Central memory CD8-positive, alpha-beta T cell (primary cell): ENCODE data around the gene KCTD21.

Experiments used
- ATAC-seq: fragments of 150-1000 bp; cut with Tn5 transposase; replicated peaks from 2 replicates; pipeline ENCODE4 v1.10.0; 2022; ENCODE audit warnings: mild to moderate bottlenecking, moderate FRiP score, moderate number of reproducible peaks; ENCODE audit not compliant: poor library complexity, severe bottlenecking; ENCODE audit errors: extremely low read depth
- DNase-seq, 2 donors: peaks; one replicate each; pipeline ENCODE4 v3.0.0; 2021; ENCODE audit warnings: low spot score in 2 of 2
- H3K27ac Mint-ChIP-seq: one replicate; pipeline ENCODE4 v1.8.0; 2022; ENCODE audit warnings: low read depth, mild to moderate bottlenecking, moderate library complexity, mixed read lengths
- H3K27me3 Mint-ChIP-seq: one replicate; pipeline ENCODE4 v1.8.0; 2022; ENCODE audit warnings: mixed read lengths
- H3K36me3 Mint-ChIP-seq: one replicate; pipeline ENCODE4 v1.8.0; 2022; ENCODE audit warnings: mild to moderate bottlenecking, moderate library complexity, mixed read lengths; ENCODE audit not compliant: insufficient read depth
- H3K4me1 Mint-ChIP-seq: one replicate; pipeline ENCODE4 v1.8.0; 2022; ENCODE audit warnings: mixed read lengths
- H3K4me3 Mint-ChIP-seq: one replicate; pipeline ENCODE4 v1.8.0; 2022; ENCODE audit warnings: mild to moderate bottlenecking, moderate library complexity, mixed read lengths
- H3K9me3 Mint-ChIP-seq: one replicate; pipeline ENCODE4 v1.8.0; 2022; ENCODE audit warnings: mixed read lengths

KCTD21 gene

DNA sequence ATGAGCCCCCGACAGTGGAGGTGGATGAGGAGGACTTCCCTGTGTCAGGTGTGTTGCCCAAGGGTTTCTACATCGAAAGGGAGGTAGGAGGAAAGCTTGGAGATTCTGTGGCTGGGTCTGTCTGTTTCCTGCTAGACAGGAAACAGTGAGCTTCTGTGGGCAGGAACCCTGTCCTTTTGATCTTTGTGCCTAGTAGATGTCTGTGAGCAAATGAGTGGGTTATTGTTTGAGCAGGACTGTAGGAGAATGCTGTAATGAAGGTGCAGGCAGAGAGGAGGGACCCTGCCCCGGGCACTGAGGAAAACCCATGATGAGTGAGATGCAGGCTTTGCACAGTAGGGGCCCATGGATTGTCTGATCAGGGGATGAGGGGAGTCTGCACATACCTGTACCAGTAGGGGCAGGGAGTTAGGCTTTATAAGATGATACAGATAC lies 14.3 kb upstream of the KCTD21 start:
- peak overlapping the region; percentile 76 for H3K4me3 Mint-ChIP-seq
- H3K27me3 Mint-ChIP-seq, result no peaks in the 10 kb centered on the region
- H3K9me3 Mint-ChIP-seq, result no peaks in the 10 kb centered on the region
- ATAC-seq, result peak; percentile 92
- peak overlapping the region; percentile 98 for H3K27ac Mint-ChIP-seq
- peak; percentile 40 to 68 for DNase-seq
- peaks cover 16% of the 10 kb centered on the region for H3K36me3 Mint-ChIP-seq
- peaks cover 35% of the 10 kb centered on the region for H3K4me1 Mint-ChIP-seq

DNA sequence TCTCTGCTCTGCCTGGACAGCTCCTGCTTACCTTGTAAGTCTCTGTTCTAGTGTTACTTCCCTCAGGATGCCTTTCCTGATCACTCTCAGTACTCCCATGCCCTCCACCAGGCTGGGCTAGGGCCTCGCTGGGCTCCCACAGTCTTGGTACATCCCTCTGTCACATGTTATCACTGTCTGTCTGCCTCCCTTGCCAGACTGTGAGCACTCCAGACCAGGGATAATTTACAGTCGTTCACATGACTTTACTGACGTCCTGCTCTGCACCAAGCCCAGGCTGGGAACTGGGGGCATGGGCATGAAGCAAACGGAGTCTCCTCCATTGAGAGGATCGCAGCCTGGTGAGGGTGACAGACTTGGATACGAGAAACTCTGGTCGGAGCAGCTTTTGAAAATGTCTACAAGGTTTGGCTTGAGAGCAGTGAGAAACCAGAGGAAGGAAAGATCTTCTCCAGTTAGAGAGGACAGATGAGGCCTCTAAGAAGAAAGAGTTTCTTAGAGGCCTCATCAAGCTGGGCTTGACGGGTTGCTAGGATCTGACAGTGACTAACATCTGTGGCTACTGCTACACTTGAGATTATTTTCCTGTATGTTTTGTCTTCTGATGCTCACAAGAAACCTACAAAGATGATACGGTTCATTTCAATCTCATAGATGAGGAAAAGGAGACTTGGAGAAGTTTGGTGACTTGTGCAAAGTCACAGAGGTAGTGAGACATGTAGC lies 12.8 kb upstream of the KCTD21 start:
- Mint-ChIP-seq H3K4me1 (peaks cover 35% of the 10 kb centered on the region), H3K36me3 (peaks cover 13% of the 10 kb centered on the region), H3K27me3 (no peaks in the 10 kb centered on the region), H3K9me3 (no peaks in the 10 kb centered on the region), H3K27ac (peak overlapping the region; percentile 98), H3K4me3 (peak overlapping the region; percentile 76)
- ATAC-seq (no peak), DNase-seq (no peak)

DNA sequence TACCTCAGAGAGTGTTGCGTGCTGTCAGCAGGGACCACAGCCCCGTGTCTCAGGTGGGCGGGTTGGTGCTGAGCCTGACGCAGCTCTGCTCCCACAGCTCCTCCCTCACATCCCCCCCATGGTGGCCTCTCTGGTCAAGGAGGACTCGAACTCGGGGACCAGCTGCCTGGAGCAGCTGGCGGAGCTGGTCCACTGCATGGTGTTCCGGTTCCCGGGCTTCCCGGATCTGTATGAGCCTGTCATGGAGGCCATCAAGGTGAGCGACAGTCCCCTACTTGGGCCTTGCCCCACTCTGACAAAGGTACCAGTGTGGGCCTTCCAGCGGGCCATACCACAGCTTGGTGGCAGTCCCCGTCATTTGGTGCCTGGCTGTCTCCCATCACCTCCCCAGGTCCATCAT lies 12.1 kb upstream of the KCTD21 start:
- Mint-ChIP-seq H3K27me3 (no peaks in the 10 kb centered on the region), H3K27ac (peak overlapping the region; percentile 98), H3K4me1 (peaks cover 35% of the 10 kb centered on the region), H3K36me3 (peaks cover 11% of the 10 kb centered on the region), H3K4me3 (no peak overlapping the region), H3K9me3 (no peaks in the 10 kb centered on the region)
- ATAC-seq (no peak), DNase-seq (no peak)

DNA sequence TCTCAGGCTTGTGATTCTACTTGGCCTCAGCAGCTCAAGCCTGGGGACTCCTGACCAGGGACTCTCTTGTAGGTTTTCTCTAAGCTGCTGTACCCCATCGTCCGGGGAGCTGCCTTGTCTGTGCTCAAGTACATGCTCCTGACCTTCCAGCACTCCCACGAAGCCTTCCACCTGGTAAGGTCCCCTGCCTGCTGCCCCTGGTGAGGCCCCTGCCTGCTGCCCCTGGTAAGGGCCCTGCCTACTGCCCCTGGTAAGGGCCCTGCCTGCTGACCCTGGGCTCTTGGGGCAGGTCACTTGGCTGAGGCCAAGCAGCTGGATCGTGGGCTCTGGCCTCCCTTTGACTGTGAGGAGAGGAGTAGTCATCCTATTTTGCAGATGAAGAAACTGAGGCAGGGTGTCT lies 11.6 kb upstream of the KCTD21 start:
- no peak overlapping the region for H3K4me3 Mint-ChIP-seq
- H3K4me1 Mint-ChIP-seq, result peaks cover 35% of the 10 kb centered on the region
- H3K9me3 Mint-ChIP-seq, result no peaks in the 10 kb centered on the region
- ATAC-seq (no peak), DNase-seq (no peak)
- H3K27ac Mint-ChIP-seq, result peak overlapping the region; percentile 33
- peaks cover 11% of the 10 kb centered on the region for H3K36me3 Mint-ChIP-seq
- no peaks in the 10 kb centered on the region for H3K27me3 Mint-ChIP-seq

DNA sequence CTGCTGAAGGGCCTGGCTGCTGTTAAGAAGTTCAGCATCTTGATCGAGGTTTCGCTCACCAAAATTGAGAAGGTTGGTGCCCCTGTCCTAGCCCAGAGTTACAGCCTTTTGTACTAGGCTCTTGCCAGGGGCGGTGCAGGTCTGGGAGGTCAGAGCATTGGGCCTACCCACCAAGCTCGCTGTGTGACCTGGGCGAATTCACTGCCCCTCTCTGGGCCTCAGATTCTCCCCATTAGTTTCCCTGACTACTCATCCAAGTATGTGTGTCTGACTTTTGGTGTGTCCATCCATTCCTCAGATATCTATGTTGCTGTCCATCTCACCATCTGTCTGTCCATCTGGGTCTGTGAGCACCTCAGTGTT lies 11.2 kb upstream of the KCTD21 start:
- Mint-ChIP-seq H3K27me3 (no peaks in the 10 kb centered on the region), H3K4me3 (no peak overlapping the region), H3K36me3 (peaks cover 11% of the 10 kb centered on the region), H3K4me1 (peaks cover 36% of the 10 kb centered on the region), H3K9me3 (no peaks in the 10 kb centered on the region), H3K27ac (peak overlapping the region; percentile 33)
- ATAC-seq (no peak), DNase-seq (no peak)

DNA sequence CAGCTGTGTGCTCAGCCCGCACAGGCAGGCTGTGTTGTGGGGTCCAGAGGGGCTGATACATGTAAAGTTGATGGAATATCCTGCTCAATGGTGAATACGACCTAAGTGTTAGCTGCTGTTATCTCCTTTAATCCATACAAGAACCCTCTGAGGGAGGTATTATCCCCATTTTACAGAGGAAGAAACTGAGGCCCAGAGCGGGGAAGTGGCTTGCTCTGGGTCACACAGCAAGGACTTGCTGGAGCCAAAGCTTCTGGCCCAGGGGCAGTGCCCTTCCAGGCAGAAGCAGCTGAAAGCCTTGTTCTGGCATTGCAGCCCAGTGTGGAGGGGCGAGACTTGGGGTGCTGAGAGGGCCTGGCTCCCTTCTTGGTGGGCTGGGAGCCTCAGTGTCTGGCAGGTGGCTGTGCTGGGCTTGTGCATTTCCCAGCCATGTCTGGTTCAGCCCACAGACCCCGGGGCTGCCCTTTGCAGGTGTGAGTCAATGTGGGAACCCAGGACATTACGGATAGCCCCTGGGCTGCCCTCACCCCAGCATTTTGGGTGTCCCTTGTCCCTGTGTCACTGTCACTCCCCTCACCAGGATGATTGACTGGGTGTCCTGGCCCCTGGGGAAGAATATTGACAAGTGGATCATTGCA lies 10.7 kb upstream of the KCTD21 start:
- H3K9me3 Mint-ChIP-seq, result no peaks in the 10 kb centered on the region
- peaks cover 11% of the 10 kb centered on the region for H3K36me3 Mint-ChIP-seq
- no peak for DNase-seq
- ATAC-seq, result no peak
- H3K4me1 Mint-ChIP-seq, result peaks cover 37% of the 10 kb centered on the region
- no peaks in the 10 kb centered on the region for H3K27me3 Mint-ChIP-seq
- peak overlapping the region; percentile 33 for H3K27ac Mint-ChIP-seq
- no peak overlapping the region for H3K4me3 Mint-ChIP-seq

DNA sequence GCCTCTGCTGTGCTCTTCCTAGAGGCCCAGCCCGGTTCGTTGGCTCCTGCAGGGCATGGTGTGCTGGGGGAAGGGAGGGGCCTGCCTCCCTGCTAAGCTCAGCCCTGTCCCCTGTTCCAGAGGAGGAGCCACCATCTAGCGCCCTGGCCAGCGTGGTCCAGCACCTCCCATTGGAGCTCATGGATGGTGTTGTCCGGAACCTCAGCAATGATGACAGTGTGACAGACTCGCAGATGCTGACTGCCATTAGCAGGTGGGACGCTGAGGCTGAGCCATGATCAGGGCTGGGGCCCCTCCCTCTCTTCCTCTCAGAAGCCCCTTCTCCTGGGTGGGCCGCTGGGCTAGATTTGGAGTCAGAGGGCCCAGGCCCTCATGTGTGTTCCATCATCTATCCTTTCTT lies 9.4 kb upstream of the KCTD21 start:
- no peak overlapping the region for H3K27ac Mint-ChIP-seq
- peaks cover 36% of the 10 kb centered on the region for H3K4me1 Mint-ChIP-seq
- no peaks in the 10 kb centered on the region for H3K27me3 Mint-ChIP-seq
- H3K9me3 Mint-ChIP-seq, result no peaks in the 10 kb centered on the region
- peaks cover 7% of the 10 kb centered on the region for H3K36me3 Mint-ChIP-seq
- no peak for DNase-seq
- no peak overlapping the region for H3K4me3 Mint-ChIP-seq
- no peak for ATAC-seq

DNA sequence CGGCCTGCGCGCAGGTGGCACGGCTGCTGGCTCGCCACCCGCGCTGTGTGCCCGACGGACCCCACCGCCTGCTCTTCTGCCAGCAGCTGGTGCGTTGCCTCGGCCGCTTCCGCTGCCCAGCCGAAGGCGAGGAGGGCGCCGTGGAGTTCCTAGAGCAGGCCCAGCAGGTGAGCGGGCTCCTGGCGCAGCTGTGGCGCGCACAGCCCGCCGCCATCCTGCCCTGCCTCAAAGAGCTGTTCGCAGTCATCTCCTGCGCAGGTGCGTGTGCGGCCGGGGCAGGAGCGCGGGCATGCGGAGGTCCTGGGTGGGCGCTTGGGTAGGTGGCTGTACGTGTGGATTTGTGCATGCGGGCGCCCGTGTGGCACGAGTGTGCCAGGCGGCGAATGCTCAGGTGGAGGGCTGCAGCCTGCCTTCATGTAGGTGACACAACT lies 8.2 kb upstream of the KCTD21 start:
- DNase-seq (no peak), ATAC-seq (no peak)
- H3K27ac Mint-ChIP-seq, result no peak overlapping the region
- peaks cover 25% of the 10 kb centered on the region for H3K4me1 Mint-ChIP-seq
- H3K36me3 Mint-ChIP-seq, result no peaks in the 10 kb centered on the region
- no peaks in the 10 kb centered on the region for H3K27me3 Mint-ChIP-seq
- H3K9me3 Mint-ChIP-seq, result no peaks in the 10 kb centered on the region
- no peak overlapping the region for H3K4me3 Mint-ChIP-seq

DNA sequence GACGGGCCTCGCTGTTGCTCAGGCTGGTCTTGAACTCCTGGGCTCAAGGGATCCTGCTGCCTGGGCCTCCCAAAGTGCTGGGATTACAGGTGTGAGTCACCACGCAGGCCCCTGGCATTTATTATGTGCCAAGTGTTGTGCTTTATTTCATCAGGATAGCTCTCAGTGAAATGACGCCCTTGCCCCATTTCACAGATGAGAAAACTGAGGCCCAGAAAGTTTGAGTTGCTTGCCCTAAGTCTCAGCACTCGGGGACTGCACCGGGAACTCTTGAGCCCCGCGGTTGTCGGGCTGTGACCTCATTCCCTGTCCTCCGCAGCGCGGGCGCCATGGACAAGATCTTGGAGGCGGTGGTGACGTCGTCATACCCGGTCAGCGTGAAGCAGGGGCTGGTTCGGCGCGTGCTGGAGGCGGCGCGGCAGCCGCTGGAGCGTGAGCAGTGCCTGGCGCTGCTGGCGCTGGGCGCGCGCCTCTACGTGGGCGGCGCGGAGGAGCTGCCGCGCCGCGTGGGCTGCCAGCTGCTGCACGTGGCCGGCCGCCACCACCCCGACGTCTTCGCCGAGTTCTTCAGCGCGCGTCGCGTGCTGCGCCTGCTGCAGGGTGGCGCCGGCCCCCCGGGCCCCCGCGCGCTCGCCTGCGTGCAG lies 7.6 kb upstream of the KCTD21 start:
- no peak overlapping the region for H3K4me3 Mint-ChIP-seq
- no peaks in the 10 kb centered on the region for H3K27me3 Mint-ChIP-seq
- H3K27ac Mint-ChIP-seq, result peak overlapping the region; percentile 38
- H3K4me1 Mint-ChIP-seq, result peaks cover 22% of the 10 kb centered on the region
- DNase-seq (no peak), ATAC-seq (no peak)
- H3K36me3 Mint-ChIP-seq, result no peaks in the 10 kb centered on the region
- H3K9me3 Mint-ChIP-seq, result no peaks in the 10 kb centered on the region

DNA sequence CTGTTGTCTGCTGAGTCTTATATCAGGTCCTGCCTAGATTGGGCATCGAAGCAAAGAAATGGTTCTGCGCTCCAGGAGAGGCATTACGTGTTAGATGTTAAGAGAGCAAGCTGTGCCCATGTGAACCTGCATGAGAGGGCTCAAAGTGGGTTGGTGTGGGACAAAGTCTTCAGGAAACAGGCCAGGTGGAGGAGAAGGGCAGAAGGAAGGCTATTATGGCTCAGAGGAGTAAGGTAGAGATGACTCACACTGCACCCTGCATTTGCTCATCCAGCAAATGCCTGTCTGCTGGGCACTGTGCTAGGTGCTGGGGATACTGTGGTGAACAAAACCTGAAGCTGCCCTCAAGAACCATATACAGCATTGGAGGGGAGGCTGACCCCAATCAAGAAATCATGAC lies 6.1 kb upstream of the KCTD21 start:
- no peaks in the 10 kb centered on the region for H3K36me3 Mint-ChIP-seq
- H3K4me1 Mint-ChIP-seq, result peaks cover 34% of the 10 kb centered on the region
- H3K27ac Mint-ChIP-seq, result peak overlapping the region; percentile 21
- DNase-seq (no peak), ATAC-seq (no peak)
- no peaks in the 10 kb centered on the region for H3K9me3 Mint-ChIP-seq
- no peaks in the 10 kb centered on the region for H3K27me3 Mint-ChIP-seq
- no peak overlapping the region for H3K4me3 Mint-ChIP-seq

DNA sequence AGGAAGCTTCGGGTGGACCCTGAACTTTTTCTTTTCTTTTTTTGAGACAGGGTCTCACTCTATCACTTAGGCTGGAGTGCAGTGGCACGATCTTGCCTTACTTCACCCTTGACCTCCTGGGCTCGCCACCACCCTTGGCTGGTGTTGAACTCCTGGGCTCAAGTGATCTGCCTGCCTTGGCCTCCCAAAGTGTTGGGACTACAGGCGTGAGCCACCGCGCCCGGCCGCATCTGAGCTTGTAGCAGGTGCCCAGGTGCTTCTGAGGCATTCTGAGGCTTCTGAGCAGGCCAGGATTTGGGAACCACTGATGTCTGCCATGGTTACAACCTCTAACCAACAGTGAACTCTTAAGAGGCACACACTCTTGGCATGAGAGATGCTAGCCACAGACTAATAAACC lies 5.4 kb upstream of the KCTD21 start:
- ATAC-seq (no peak), DNase-seq (no peak)
- H3K4me1 Mint-ChIP-seq, result peaks cover 37% of the 10 kb centered on the region
- H3K27me3 Mint-ChIP-seq, result no peaks in the 10 kb centered on the region
- H3K9me3 Mint-ChIP-seq, result no peaks in the 10 kb centered on the region
- no peak overlapping the region for H3K4me3 Mint-ChIP-seq
- no peaks in the 10 kb centered on the region for H3K36me3 Mint-ChIP-seq
- peak overlapping the region; percentile 7 for H3K27ac Mint-ChIP-seq

DNA sequence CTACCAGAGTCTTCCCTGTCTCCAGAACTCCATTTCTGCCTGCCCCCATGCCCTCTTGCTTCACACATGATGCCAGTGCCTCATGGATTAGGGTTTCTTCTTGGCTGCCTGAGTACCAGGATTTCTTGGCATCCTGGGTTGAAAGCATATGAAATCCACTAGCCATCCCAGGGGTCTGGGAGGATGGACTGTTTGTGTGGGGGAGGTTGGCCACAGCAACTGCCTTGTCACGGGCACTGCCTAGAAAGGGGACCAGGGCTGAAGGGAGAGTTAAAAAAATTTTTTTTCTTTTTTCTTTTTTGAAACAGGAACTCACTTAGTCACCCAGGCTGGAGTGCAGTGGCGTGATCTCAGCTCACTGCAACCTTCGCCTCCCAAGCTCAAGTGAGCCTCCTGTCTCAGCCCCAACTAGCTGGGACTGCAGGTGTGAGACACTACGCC lies 4.5 kb upstream of the KCTD21 start:
- H3K27ac Mint-ChIP-seq, result no peak overlapping the region
- H3K27me3 Mint-ChIP-seq, result no peaks in the 10 kb centered on the region
- H3K9me3 Mint-ChIP-seq, result no peaks in the 10 kb centered on the region
- no peak for ATAC-seq
- no peak overlapping the region for H3K4me3 Mint-ChIP-seq
- peaks cover 4% of the 10 kb centered on the region for H3K36me3 Mint-ChIP-seq
- peaks cover 45% of the 10 kb centered on the region for H3K4me1 Mint-ChIP-seq
- no peak for DNase-seq

DNA sequence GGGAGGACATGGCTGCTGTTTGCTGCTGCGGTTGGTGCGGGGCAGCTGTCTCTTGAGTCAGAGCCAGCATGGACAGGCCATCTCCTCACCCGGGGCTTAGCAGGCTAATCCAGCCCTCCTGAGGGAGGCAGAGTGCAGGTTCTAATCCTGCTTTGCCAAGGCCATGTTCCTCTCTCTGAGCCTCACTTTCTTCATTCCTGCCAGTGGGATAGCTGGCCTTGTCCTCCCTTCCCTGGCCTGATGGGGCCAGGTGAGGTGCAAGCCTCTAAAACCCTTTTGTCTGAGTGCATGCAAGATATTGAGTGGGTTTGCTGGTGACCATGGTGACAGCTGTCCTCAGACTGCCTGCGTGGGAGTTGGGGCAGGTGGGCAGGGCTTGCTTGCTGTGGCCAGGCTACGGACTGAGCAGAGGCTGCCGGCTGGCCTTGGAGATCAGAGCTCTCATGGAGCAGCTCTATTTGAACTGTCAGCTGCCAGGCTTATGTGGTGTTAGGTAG lies 3.8 kb upstream of the KCTD21 start:
- Mint-ChIP-seq H3K36me3 (peaks cover 4% of the 10 kb centered on the region), H3K9me3 (no peaks in the 10 kb centered on the region), H3K4me1 (peaks cover 52% of the 10 kb centered on the region), H3K27me3 (no peaks in the 10 kb centered on the region), H3K27ac (no peak overlapping the region), H3K4me3 (no peak overlapping the region)
- ATAC-seq (no peak), DNase-seq (no peak)
